Loucy (cell line): Measurements from ENCODE around the gene ANGPT4.

ENCODE experiments used
- H2AFZ ChIP-seq: fragments of 200-600 bp; sonication (generic); 2 replicates; pipeline ENCODE4 v1.6.0; 2016; ENCODE audit warnings: antibody characterized with exemption, mild to moderate bottlenecking, low read length, moderate library complexity
- H3F3A ChIP-seq: fragments of 200-600 bp; 2 replicates; pipeline ENCODE4 v1.6.0; 2016; ENCODE audit warnings: antibody characterized with exemption, low read depth, mild to moderate bottlenecking
- H3K27me3 ChIP-seq: fragments of 200-600 bp; sonication (generic); 2 replicates; pipeline ENCODE4 v1.6.1; 2014; ENCODE audit warnings: low read length, mild to moderate bottlenecking; ENCODE audit not compliant: insufficient read depth, poor library complexity, severe bottlenecking
- H3K36me3 ChIP-seq: fragments of 200-600 bp; sonication (generic); 2 replicates; pipeline ENCODE4 v1.6.1; 2016; ENCODE audit warnings: low read length; ENCODE audit not compliant: insufficient read depth
- H3K4me1 ChIP-seq: fragments of 200-600 bp; sonication (generic); 2 replicates; pipeline ENCODE4 v1.5.1; 2014; ENCODE audit warnings: low read length, mild to moderate bottlenecking; ENCODE audit not compliant: insufficient read depth, poor library complexity, severe bottlenecking
- H3K4me2 ChIP-seq: fragments of 200-600 bp; sonication (generic); 2 replicates; pipeline ENCODE4 v1.6.0; 2014; ENCODE audit warnings: antibody characterized with exemption, low read length, low read depth, mild to moderate bottlenecking; ENCODE audit not compliant: poor library complexity, severe bottlenecking
- H3K4me3 ChIP-seq: fragments of 200-600 bp; sonication (generic); 2 replicates; pipeline ENCODE4 v1.5.1; 2014; ENCODE audit warnings: low read length, mild to moderate bottlenecking, mixed read lengths; ENCODE audit not compliant: poor library complexity, severe bottlenecking
- H3K79me2 ChIP-seq: fragments of 200-600 bp; sonication (generic); 2 replicates; pipeline ENCODE4 v1.6.1; 2014; ENCODE audit warnings: low read length; ENCODE audit not compliant: insufficient read depth
- H3K9ac ChIP-seq: fragments of 200-600 bp; sonication (generic); 2 replicates; pipeline ENCODE4 v1.6.0; 2014; ENCODE audit warnings: mild to moderate bottlenecking, low read depth, low read length, moderate library complexity; ENCODE audit not compliant: poor library complexity, severe bottlenecking
- H3K9me2 ChIP-seq: fragments of 200-600 bp; sonication (generic); replicated peaks from 2 replicates; pipeline ENCODE4 v1.6.1; 2016; ENCODE audit warnings: low read depth, low read length, mixed read lengths
- H3K9me3 ChIP-seq: fragments of 200-600 bp; sonication (generic); 2 replicates; pipeline ENCODE4 v1.6.1; 2014; ENCODE audit warnings: mild to moderate bottlenecking, antibody characterized with exemption, low read length, low read depth; ENCODE audit not compliant: insufficient read depth
- H4K20me1 ChIP-seq: fragments of 200-600 bp; sonication (generic); 2 replicates; pipeline ENCODE4 v1.6.0; 2014; ENCODE audit warnings: antibody characterized with exemption, low read length, mild to moderate bottlenecking; ENCODE audit not compliant: insufficient read depth, poor library complexity, severe bottlenecking
- EZH2phosphoT487 ChIP-seq: fragments of 200-600 bp; IDR thresholded peaks from 2 replicates; pipeline ENCODE4 v1.6.1; 2018; ENCODE audit warnings: antibody characterized with exemption, mild to moderate bottlenecking, moderate library complexity, borderline replicate concordance
- TF ChIP-seq, protein P1 (sequence below): fragments of 200-600 bp; sonication (generic); conservative IDR thresholded peaks from 2 replicates; pipeline ENCODE4 v1.5.1; 2014; ENCODE audit warnings: mild to moderate bottlenecking, antibody characterized with exemption, low read length

ANGPT4 gene

DNA sequence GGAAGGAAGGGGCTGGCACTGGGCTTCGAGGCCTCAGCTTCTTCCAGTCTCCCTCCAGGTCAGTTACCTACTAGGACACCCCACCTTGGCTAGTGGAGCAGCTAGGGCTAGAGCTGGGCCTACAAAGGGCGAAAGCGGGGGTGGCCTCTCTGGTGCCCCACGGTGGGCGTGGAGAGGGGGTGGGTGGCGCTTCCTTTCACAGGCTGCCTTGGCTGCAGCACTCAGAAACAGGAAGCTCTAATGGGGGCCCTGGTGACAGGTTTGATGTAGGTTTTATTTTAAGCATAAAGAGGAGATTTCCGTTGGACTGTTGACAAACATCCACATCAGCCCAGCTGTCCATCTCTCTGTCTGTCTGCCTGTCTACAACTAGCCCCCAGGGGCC, 69.2 kb downstream of the ANGPT4 start:
- Histone ChIP-seq H4K20me1 (no peaks in the 10 kb centered on the region), H3K79me2 (peaks cover 44% of the 10 kb centered on the region), H2AFZ (no peak overlapping the region), H3K36me3 (no peaks in the 10 kb centered on the region), H3K4me1 (peaks cover 54% of the 10 kb centered on the region), H3K4me2 (peak overlapping the region; percentile 91), H3K9me2 (no peaks in the 10 kb centered on the region), H3K9ac (peak overlapping the region; percentile 74), H3F3A (no peaks in the 10 kb centered on the region), H3K9me3 (no peaks in the 10 kb centered on the region), H3K27me3 (no peaks in the 10 kb centered on the region), H3K4me3 (peak overlapping the region; percentile 73)
- no peak for TF ChIP-seq EZH2phosphoT487
- TF ChIP-seq, protein P1, sequence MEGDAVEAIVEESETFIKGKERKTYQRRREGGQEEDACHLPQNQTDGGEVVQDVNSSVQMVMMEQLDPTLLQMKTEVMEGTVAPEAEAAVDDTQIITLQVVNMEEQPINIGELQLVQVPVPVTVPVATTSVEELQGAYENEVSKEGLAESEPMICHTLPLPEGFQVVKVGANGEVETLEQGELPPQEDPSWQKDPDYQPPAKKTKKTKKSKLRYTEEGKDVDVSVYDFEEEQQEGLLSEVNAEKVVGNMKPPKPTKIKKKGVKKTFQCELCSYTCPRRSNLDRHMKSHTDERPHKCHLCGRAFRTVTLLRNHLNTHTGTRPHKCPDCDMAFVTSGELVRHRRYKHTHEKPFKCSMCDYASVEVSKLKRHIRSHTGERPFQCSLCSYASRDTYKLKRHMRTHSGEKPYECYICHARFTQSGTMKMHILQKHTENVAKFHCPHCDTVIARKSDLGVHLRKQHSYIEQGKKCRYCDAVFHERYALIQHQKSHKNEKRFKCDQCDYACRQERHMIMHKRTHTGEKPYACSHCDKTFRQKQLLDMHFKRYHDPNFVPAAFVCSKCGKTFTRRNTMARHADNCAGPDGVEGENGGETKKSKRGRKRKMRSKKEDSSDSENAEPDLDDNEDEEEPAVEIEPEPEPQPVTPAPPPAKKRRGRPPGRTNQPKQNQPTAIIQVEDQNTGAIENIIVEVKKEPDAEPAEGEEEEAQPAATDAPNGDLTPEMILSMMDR, result no peak

GRCh38 chr20:845941-846893, 69.9 kb downstream of the ANGPT4 start:
- Histone ChIP-seq H2AFZ (no peak overlapping the region), H3K27me3 (no peaks in the 10 kb centered on the region), H3F3A (no peaks in the 10 kb centered on the region), H3K4me3 (peak overlapping the region; percentile 73), H3K36me3 (no peaks in the 10 kb centered on the region), H3K9me2 (no peaks in the 10 kb centered on the region), H3K9me3 (no peaks in the 10 kb centered on the region), H3K9ac (peak overlapping the region; percentile 74), H3K79me2 (peaks cover 49% of the 10 kb centered on the region), H3K4me2 (peak overlapping the region; percentile 91), H3K4me1 (peaks cover 54% of the 10 kb centered on the region), H4K20me1 (no peaks in the 10 kb centered on the region)
- TF ChIP-seq, protein P1, result no peak
- no peak for TF ChIP-seq EZH2phosphoT487

DNA sequence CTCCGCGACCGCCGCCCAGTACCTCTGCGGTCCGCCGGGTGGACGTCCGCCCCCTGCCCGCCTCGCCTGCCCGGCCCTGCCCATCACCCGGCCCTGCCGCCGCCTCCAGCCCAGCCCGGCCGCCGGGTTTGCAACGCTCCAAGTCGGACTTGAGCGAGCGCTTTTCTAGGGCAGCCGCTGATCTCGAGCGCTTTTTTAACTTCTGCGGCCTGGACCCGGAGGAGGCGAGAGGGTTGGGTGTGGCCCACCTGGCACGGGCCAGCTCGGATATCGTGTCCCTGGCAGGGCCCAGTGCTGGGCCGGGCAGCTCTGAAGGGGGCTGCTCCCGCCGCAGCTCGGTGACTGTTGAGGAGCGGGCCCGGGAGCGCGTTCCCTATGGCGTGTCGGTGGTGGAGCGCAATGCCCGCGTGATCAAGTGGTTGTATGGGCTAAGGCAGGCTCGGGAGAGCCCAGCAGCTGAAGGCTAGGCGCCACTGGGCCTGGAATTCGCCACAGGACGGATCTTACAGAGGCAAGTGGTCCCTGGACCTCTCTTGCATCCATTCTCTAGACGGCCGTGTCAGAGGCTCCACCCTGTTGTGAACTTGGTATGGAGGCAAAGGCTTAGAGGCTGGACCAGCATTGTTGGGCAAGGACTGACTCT, 70.8 kb downstream of the ANGPT4 start:
- peaks cover 54% of the 10 kb centered on the region for H3K4me1 ChIP-seq
- no peak overlapping the region for H2AFZ ChIP-seq
- peak overlapping the region; percentile 91 for H3K4me2 ChIP-seq

More for the DNA sequence above, 70.8 kb downstream of the ANGPT4 start:
- no peaks in the 10 kb centered on the region for H3K9me3 ChIP-seq
- no peaks in the 10 kb centered on the region for H3K27me3 ChIP-seq
- peak overlapping the region; percentile 73 for H3K4me3 ChIP-seq
- peak overlapping the region; percentile 74 for H3K9ac ChIP-seq
- H3K79me2 ChIP-seq, result peaks cover 56% of the 10 kb centered on the region
- TF ChIP-seq EZH2phosphoT487, result no peak
- TF ChIP-seq, protein P1, result no peak
- no peaks in the 10 kb centered on the region for H3F3A ChIP-seq
- no peaks in the 10 kb centered on the region for H4K20me1 ChIP-seq
- H3K36me3 ChIP-seq, result no peaks in the 10 kb centered on the region
- no peaks in the 10 kb centered on the region for H3K9me2 ChIP-seq
